Tibial nerve (tissue), 4 donors: ENCODE measurements around the gene MAGEE1. TPM values are rescaled to one million over a fixed set of nuclear protein-coding genes. Genes with fewer than 3 reads are reported as not detected.
A peak's percentile ranks its signal among the peaks of the same experiment; 100 is the strongest.

ENCODE experiments used
- DNase-seq, 2 donors: peaks; one replicate each; pipeline ENCODE4 v3.0.0-alpha.2; 2019; ENCODE audit warnings: low spot score in 2 of 2
- H3K27ac ChIP-seq, 4 donors: fragments of 200-600 bp; sonication (generic) in 3 of 4; one replicate each; pipeline ENCODE4 v1.5.1; 2017 to 2019; ENCODE audit warnings: mild to moderate bottlenecking in 1 of 4
- H3K27me3 ChIP-seq, 2 donors: fragments of 200-600 bp; sonication (generic) in 1 of 2; one replicate each; pipeline versions ENCODE4 v1.5.1 to v1.6.0; 2017 to 2019
- H3K36me3 ChIP-seq, 3 donors: fragments of 200-600 bp; sonication (generic); one replicate each; pipeline ENCODE4 v1.5.1; 2018 to 2019
- H3K4me1 ChIP-seq, 4 donors: fragments of 200-600 bp; sonication (generic) in 3 of 4; one replicate each; pipeline ENCODE4 v1.5.1; 2017 to 2019
- H3K4me3 ChIP-seq, 4 donors: fragments of 200-600 bp; sonication (generic) in 3 of 4; one replicate each; pipeline ENCODE4 v1.5.1; 2017 to 2019; ENCODE audit warnings: mild to moderate bottlenecking in 1 of 4, moderate library complexity in 1 of 4
- H3K9me3 ChIP-seq, 4 donors: fragments of 200-600 bp; sonication (generic) in 3 of 4; one replicate each; pipeline ENCODE4 v1.5.1; 2017 to 2019
- CTCF ChIP-seq, 5 experiments: fragments of 200-600 bp in 3 of 5; fragments of 450-650 bp in 2 of 5; sonication (generic) in 3 of 5; IDR thresholded peaks; one replicate each; pipeline ENCODE4 v1.5.1; 2016 to 2019; ENCODE audit warnings: antibody characterized with exemption in 5 of 5, mild to moderate bottlenecking in 3 of 5, moderate library complexity in 2 of 5
- EP300 ChIP-seq, 2 donors: sonication (generic); formaldehyde crosslinking; IDR thresholded peaks; one replicate each; pipeline ENCODE4 v1.6.1; 2017; ENCODE audit warnings: antibody characterized with exemption in 2 of 2, mild to moderate bottlenecking in 1 of 2
- POLR2A ChIP-seq, 2 donors: fragments of 450-650 bp; IDR thresholded peaks; one replicate each; pipeline ENCODE4 v1.6.1; 2017; ENCODE audit warnings: antibody characterized with exemption in 2 of 2, mild to moderate bottlenecking in 2 of 2, moderate library complexity in 2 of 2
- WGBS, 2 donors: methylation state at CpG; one replicate each; pipeline ENCODE4 v1.1.5; 2018; 5-methylcytosine and 5-hydroxymethylcytosine counted together
- total RNA-seq, 4 donors: library from RNA; depleted of rRNA; stranded (reverse); fragments of >200 nt; gene quantifications; one replicate each; pipeline ENCODE4 v1.1.0, GENCODE V29; 2016

The MAGEE1 gene
- total RNA-seq, result 1 to 10 TPM; 2.7 to 5.2 (median 4.4) TPM

- no peaks in the 10 kb centered on the region for H3K9me3 ChIP-seq
- 0 to 25% methylated on average over 21 to 25 of the region's 42 CpGs for WGBS, 2 donors
- peak within 1 kb of the TSS; percentile 44 to 71 (median 56) for H3K4me3 ChIP-seq
- H3K27me3 ChIP-seq, result no peaks in the 10 kb centered on the region
- peaks cover 0 to 9% (median 0%) of the 10 kb centered on the region in 4 donors for H3K4me1 ChIP-seq
- H3K27ac ChIP-seq, result peak within 1 kb of the TSS in 3 of 4 donors; percentile 42 to 74 (median 67)
- peak; percentile 52 to 63 for DNase-seq
- peak in 1 of 2 donors; percentile 64 for TF ChIP-seq EP300 (IDR thresholded peaks at IDR 0.05)
- no peak for TF ChIP-seq CTCF (IDR thresholded peaks at IDR 0.05)
- peak in 1 of 2 donors; percentile 38 for TF ChIP-seq POLR2A (IDR thresholded peaks at IDR 0.05)
- H3K36me3 ChIP-seq, result no peaks in the 10 kb centered on the region
Measured at GRCh38 chrX:76427560-76428242, at the start of gene MAGEE1. MAGEE1 (plus strand) TSS chrX:76427710; CDS start chrX:76427931, 221 bp downstream.

GRCh38 chrX:76398970-76399369 lies 28.5 kb upstream of the MAGEE1 start:
- TF ChIP-seq POLR2A (IDR thresholded peaks at IDR 0.05) (no peak), CTCF (IDR thresholded peaks at IDR 0.05) (no peak), EP300 (IDR thresholded peaks at IDR 0.05) (no peak)

GRCh38 chrX:76407795-76408194 lies 19.7 kb upstream of the MAGEE1 start:
- H3K4me3 ChIP-seq, result no peak overlapping the region
- no peaks in the 10 kb centered on the region for H3K9me3 ChIP-seq
- H3K36me3 ChIP-seq, result no peaks in the 10 kb centered on the region
- no peaks in the 10 kb centered on the region for H3K4me1 ChIP-seq
- no peak overlapping the region for H3K27ac ChIP-seq
- DNase-seq, result no peak
- H3K27me3 ChIP-seq, result peaks cover 0 to 8% of the 10 kb centered on the region in 2 donors
- no peak for TF ChIP-seq POLR2A (IDR thresholded peaks at IDR 0.05)
- no peak for TF ChIP-seq EP300 (IDR thresholded peaks at IDR 0.05)
- TF ChIP-seq CTCF (IDR thresholded peaks at IDR 0.05), result no peak
- WGBS, 2 donors, result 56 to 65% methylated on average over 2 of the region's 2 CpGs

More at GRCh38 chrX:76398970-76399369, 28.5 kb upstream of the MAGEE1 start:
- Histone ChIP-seq H3K4me1 (no peaks in the 10 kb centered on the region), H3K27me3 (peaks cover 0 to 6% of the 10 kb centered on the region in 2 donors), H3K9me3 (peaks cover 0 to 2% (median 0%) of the 10 kb centered on the region in 4 donors), H3K36me3 (no peaks in the 10 kb centered on the region), H3K4me3 (no peak overlapping the region), H3K27ac (no peak overlapping the region)
- no peak for DNase-seq

- Histone ChIP-seq H3K36me3 (no peaks in the 10 kb centered on the region), H3K27me3 (no peaks in the 10 kb centered on the region), H3K4me3 (no peak overlapping the region), H3K4me1 (no peaks in the 10 kb centered on the region), H3K27ac (no peak overlapping the region), H3K9me3 (no peaks in the 10 kb centered on the region)
- WGBS, 2 donors, result 83 to 94% methylated on average over 1 of the region's 1 CpG
- DNase-seq, result no peak
- TF ChIP-seq CTCF (IDR thresholded peaks at IDR 0.05), result no peak
- TF ChIP-seq EP300 (IDR thresholded peaks at IDR 0.05), result no peak
- TF ChIP-seq POLR2A (IDR thresholded peaks at IDR 0.05), result no peak
Measured at GRCh38 chrX:76420237-76420636, 7.3 kb upstream of the MAGEE1 start.
